ENCODE data around the gene ASCC1. TPM values are rescaled to one million over a fixed set of nuclear protein-coding genes. Genes with fewer than 3 reads are reported as not detected.

ASCC1 gene
- total and polyA plus RNA-seq, 2 of the 4 experiments (the other 2 are of a cell fraction), result 15.9 to 21.0 TPM

DNA sequence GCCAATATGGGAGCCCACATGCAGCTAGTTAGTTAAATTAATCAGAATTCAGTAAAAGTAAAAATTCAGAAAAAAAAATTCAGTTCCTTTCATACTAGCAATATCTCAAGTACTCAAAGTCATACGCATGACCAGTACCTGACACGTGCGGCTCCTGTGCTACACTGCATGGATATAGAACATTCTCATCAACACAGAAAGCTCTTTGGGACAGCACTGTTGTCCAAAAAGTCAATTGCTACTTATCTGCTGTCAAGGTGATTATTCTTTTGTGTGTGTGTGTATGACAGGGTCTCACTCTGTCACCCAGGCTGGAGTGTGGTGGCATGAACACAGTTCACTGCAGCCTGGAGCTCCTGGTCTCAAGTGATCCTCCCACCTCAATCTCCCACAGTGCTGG is 15.2 kb downstream of the ASCC1 start:
- H4K5ac ChIP-seq (ENCODE audit: low read depth, low read length), result no peak overlapping the region
- no peak overlapping the region for H3K56ac ChIP-seq (ENCODE audit: extremely low read depth, insufficient read depth, low read length)
- intact Hi-C loops (cut with micrococcal nuclease) (no loop called here), dilution Hi-C loops (cut with HindIII; ENCODE audit: low sequenced_read_pairs, unreplicated experiment) (no loop called here), in situ Hi-C loops (cut with MboI; ENCODE audit: low sequenced_read_pairs) (no loop called here)
- ChIA-PET CTCF (interaction anchor here (0.5 kb wide), 1 partner anchor 17 kb away, joined by 4 read pairs; no protein-coding TSS in a partner anchor), POLR2A (ENCODE audit: unreplicated experiment) (no interaction called here)
- H3K4me1 ChIP-seq (ENCODE audit: control insufficient read depth, insufficient read depth, low read length), result no peaks in the 10 kb centered on the region
- H3K4ac ChIP-seq (ENCODE audit: low read depth, low read length), result no peak overlapping the region
- no peak overlapping the region for H2BK5ac ChIP-seq (ENCODE audit: low read depth, low read length, poor library complexity, severe bottlenecking)
- no peak overlapping the region for H2BK120ac ChIP-seq (ENCODE audit: low read depth, low read length)
- H3K9me3 ChIP-seq (ENCODE audit: control insufficient read depth, insufficient read depth, low read length), result no peaks in the 10 kb centered on the region
- no peak overlapping the region for H4K8ac ChIP-seq (ENCODE audit: low read depth in 2 of 2, low read length in 2 of 2)
- no peak overlapping the region for H3K23ac ChIP-seq (ENCODE audit: low read depth, low read length)
- BruUV-seq (replicated peaks), result no TSS peak
- no peak overlapping the region for H2BK20ac ChIP-seq (ENCODE audit: low read depth, low read length)
- no peak overlapping the region for H2AK9ac ChIP-seq (replicated peaks; ENCODE audit: low read depth, low read length, poor library complexity)
- H4K91ac ChIP-seq (ENCODE audit: insufficient read depth, low read depth, low read length), result no peak overlapping the region
- no peaks in the 10 kb centered on the region for H3K27me3 ChIP-seq (ENCODE audit: control insufficient read depth, insufficient read depth, low read length)
- peaks cover 19% of the 10 kb centered on the region for H3K36me3 ChIP-seq (ENCODE audit: control insufficient read depth, insufficient read depth, low read length)
- no peaks in the 10 kb centered on the region for H4K20me1 ChIP-seq (ENCODE audit: insufficient read depth, low read length)
- H3K79me1 ChIP-seq (ENCODE audit: low read depth in 1 of 2, low read length in 2 of 2), result no peaks in the 10 kb centered on the region; a peak in 1 of 4 replicates
- no peak overlapping the region for H2AK5ac ChIP-seq (ENCODE audit: low read depth, low read length)
- ATAC-seq (ENCODE audit: low read depth) (no peak), DNase-seq (no peak)
- no peak overlapping the region for H3K4me2 ChIP-seq (ENCODE audit: low read depth, low read length)
- no peak overlapping the region for H3K27ac ChIP-seq (ENCODE audit: insufficient read depth, low read length)
- no peak overlapping the region for H2AFZ ChIP-seq (replicated peaks; ENCODE audit: low read length, poor library complexity)
- WGBS, 2 experiments (ENCODE audit: extremely low coverage in 2 of 2, insufficient read length in 1 of 2), result no CpG with 5 or more reads among the region's 3 CpGs
- TF ChIP-seq CHD1 (IDR thresholded peaks at IDR 0.05; ENCODE audit: low read depth, low read length) (no peak), RCOR1 (IDR thresholded peaks at IDR 0.05; ENCODE audit: insufficient replicate concordance, low read length) (no peak)
- no peak overlapping the region for H3K14ac ChIP-seq (replicated peaks; ENCODE audit: low read depth, low read length)
- H3K9ac ChIP-seq (ENCODE audit: low read depth, low read length), result no peak overlapping the region
- H3K4me3 ChIP-seq (ENCODE audit: insufficient read depth, low read depth, low read length), result no peak overlapping the region
- H3K9me1 ChIP-seq (ENCODE audit: insufficient read depth, low read length), result 0 out of 2 replicates have a peak, but pooled peaks cover 3% of the 10 kb centered on the region
- no peak overlapping the region for H3K18ac ChIP-seq (ENCODE audit: low read depth, low read length)
- no peak overlapping the region for H2BK15ac ChIP-seq (ENCODE audit: low read depth, low read length)

All from IMR-90 (cell line).